SHP77 (cell line): ENCODE measurements around the gene LHX3.

Experiments used
- DNase-seq, 2 experiments: peaks; one replicate each; lab custom pipeline; 2025; lab: John Stamatoyannopoulos, UW

Gene LHX3

DNA sequence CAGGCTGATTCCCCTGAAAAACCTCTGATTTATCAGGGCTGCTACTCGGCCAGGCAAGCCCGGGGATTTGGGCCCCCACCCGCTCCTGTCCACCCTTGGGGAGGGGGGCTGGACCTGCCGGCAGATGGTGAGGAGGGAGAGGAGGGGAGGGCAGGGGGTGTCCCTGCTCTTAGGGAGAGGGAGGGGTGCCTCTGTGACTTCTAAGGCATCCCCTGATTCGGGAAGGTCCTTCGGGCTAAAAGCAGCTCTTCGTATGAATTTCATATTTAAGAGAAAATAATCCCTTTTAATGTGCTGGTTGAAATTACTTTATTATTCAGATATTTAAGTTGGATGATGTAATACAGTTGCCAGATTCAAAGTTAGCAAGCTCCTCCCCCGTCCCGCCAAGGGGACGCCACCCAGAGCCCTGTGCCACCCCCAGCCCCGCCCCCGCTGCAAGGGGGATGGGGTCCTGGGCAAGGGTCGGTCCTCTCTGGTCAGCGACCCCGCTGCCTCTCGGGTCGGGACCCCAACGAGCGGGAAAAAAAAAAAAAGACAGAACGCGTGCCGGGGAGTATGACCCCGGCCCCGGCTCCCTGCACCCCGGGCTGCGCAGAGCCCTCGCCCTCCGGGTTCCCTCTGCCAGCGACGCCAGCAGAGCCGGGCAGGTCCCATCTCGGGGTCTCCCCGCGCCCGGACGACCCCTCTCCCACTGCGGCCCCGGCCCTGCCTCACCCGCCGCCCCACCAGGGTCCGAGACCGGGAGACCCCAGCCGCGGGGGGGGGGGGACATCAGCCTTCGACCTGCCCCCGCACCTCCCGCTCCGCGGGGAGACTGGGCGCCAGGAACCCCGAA, 12.4 kb downstream of the LHX3 start:
- DNase-seq, result no peak

DNA sequence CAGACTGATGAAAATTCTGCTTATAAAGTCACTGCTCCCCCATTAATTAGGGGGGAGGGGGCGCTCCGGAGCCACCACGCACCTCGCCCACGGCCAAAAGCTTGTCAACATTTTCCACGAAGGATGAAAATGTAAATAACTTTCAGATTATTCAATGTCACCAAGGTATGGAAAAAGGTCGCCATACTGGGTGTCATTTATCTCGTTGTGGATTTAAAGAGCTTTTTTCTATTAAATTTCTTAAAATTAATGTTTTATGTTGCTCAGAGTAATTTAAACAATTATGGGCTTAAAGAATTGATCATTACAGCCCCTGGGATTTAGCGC, 13.0 kb downstream of the LHX3 start:
- DNase-seq, result no peak

DNA sequence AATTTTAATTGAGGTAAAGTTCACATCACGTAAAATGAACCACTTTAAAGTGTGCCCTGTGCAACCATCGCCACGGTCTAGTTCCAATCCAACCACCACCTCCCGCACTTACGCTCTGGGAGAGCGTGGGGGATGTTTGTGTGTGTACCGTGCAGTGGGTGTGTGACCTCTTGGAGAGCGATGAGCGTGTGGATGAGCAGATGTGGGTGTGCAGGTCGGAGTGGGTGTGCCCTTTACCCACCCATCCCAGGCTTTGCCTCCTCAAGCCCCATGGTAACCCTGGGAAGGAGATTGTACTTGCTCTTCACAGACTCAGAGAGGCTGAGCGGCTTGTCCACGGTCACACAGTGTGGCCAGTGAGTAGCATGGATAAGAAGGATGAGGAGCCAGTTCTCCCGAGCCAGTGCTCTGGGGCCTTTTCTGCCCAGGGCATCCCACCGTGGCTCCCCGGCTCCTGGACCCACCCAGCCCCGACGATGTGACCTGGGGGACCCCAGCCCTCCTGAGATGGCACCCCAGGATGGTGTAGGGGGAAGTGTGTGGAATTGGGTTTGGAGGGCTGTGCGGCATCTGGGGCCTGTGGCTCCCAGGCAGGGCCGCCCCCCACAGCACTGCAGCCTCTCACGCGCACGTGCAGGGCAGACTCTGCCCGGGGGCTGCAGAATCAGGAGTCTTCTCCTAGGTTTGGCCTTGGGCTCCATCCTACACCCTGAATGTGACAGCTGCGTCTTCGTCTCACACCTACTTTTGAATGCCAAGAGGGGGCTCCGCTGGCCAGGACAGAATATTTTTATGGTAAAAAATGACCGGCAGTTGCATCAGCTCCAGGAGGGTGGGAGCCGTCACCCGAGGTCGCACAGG, 13.6 kb downstream of the LHX3 start:
- DNase-seq, result no peak

DNA sequence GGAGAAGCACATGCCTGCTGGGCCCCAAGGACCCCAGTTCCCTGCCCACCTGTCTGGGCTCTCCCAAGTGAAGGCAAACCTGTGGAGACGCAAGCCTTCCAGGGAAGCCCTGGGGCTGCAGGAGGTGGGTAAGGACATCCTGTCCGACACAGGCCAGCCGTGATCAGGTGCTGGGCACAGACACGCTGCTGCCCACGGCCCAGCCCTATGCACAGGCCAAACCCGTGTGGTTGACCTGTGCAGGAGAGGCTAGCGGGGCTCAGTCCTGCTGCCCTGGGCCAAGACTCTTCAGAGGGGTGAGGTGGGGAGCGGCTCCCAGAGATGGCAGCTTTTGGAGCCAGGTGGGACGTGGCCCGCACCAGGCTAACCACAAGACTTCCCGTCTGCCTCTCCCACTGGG, 14.3 kb downstream of the LHX3 start:
- DNase-seq, result no peak

DNA sequence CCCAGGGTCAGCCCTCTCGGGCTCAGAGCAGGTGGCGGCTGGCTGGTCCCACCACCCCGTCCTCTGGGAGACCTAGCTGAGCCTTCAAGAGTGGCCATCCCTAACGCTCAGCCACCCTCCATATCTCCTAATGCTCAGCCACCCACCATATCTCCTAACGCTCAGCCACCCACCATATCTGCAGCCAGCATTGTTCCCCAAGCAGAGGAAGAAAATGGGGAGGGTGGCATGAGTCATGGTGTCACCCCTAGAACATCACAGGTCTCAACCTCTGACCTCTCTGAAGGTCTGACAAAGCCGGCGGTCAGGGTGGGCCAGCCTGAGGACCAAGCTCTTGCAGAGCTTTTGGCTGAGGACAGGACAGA, 14.7 kb downstream of the LHX3 start:
- no peak for DNase-seq

DNA sequence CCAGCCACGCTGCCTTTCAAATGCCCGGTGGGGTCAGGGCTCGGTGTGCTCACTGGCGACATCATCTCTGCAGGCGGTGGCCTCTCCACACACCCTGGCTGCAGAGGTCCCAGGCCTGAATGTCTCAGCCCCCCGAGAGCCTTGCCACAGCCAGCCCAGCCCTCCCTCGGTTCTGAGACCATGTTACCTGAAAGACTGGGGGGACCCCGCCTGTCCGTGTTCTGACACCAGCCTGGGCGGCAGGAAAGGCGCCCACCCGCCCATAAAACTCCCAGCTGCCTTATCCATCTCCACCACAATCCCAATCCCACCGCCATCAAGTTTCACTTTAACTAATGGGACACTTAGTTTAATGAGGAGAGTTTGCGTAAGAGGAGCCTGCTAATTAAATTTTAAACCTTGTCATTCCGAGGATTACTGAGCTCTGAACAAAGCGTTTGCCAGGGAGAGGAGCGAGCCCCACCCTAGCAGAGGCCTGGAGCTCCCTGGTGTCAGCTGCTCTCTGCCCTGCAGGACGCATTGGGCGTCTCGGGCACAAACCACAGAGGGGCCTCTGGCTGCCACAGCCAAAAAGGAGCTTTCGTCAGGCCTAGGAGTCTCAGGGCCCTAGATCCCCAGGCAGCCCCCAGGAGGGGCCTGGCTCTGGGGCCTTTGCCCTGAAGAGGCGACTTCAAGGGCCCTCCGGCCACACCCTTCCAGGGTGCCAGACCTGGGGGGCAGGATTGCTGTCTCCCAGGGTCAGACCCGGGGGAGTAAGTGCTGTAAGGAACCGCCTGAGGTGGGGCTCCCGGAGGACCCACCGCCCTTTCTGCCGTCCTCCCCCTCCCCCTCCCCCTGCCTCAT, 15.3 kb downstream of the LHX3 start:
- no peak for DNase-seq

DNA sequence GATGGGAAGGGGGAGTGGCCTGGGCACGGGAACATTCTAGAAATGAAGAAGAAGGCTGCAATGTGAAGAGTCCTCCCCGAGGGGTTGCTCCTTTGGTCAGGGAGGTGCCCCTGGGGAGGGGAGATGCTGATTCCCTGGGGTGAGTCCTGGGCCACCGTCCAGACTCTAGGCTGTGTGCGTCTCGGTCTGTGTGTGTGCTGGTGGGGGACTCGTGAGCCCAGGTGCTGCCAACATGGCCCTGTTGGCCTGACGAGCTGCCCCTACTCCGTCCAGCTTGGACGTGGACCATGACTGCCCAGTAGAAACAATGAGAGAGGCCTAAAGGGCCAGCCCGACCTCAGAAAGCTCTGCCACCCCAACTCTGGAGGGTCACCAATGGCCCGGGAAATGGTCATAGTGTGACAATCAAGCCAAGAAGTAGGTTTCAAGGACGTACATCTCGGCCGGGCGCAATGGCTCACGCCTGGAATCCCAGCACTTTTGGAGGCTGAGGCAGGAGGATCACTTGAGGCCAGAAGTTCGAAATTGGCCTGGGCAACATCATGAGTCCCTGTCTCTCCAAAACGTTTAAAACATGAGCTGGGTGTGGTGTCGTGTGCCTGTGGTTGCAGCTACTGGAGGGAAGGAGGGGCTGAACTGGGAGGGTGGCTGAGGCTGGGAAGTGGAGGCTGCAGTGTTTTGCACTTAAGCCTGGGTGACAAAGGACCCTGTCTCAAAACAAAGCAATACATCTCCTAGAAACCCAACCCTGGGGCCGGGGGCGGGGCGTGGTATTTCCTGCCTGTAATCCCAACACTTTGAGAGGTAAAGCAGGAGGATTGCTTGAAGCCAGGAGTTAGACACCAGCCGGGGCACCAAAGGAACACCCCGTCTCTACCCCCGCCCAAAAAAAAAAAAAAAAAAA, 17.0 kb downstream of the LHX3 start:
- DNase-seq, result no peak

DNA sequence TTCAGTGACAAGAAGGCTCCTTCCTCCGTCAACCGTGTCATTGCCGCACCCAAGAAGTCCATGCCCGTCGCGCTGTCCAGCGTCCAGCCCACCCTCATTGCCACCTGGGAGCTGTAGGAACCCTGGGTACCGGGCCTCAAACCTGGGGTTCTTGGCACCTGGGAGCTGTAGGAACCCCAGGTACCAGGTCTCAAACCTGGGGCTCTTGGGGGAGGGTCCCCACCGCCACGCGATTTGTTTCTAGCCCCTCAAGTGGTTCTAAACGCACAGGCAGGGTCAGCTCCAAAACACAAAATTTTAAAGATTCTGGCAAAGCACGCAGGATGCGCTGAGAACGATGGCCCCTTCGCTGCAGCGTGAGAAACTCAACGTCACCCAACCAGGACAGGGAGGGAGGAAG, 17.7 kb downstream of the LHX3 start:
- DNase-seq, result no peak

DNA sequence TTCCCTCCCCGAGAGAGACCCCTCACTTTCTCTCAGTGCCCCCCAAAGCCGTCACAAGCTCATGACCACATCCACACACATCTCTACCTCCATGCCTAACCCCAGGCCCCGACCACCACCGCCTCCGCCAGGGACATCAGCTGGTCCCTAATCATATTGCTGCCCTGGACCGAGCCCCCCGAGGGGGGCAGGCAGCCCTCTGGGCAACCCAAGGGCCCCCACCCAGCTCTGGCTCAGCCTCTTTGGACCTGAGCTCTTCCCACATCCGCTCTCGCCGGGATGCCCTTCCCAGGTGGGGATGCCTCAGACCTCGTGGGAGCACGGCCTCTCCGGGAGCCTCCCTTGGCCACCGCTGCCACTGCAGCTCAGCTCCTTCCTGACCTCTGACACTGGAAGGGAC, 18.5 kb downstream of the LHX3 start:
- no peak for DNase-seq

DNA sequence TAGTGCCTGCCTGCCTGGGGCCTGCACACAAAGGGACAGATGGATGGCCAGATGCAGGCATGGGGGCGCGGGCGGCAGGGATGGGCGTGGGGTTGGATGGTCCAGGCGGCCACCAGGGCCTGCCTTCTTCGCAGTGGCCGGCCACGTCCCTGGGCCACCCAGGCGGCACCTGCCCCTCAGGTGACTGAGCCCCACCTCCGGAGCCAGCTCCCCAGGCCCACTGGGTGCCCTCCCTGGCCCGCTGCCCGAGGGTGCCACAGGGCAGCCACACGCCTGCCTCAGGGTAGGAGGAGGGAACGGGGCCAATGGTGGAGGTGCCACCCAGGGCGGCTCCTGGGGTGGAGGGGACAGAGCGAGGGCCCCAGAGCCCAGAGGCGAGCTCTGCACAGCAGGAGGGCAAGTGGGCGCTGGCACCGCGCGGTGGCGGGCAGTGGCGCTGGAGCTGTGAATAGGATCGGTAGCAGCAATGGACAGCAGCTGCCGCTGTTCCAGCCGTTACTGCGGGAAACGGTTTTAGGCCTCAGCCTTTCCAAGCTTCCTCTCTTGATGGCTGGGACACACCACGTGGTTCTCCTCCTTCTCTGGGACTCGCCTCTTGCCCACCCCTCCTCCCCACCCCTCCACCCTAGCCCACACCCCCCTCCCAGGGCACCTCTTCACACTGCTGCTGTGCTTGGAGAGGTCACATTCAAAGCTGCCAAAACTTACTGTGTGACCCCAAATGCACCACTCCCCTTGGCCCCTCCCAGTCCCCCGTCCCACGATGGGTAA, 19.1 kb downstream of the LHX3 start:
- DNase-seq, result peak in 1 of 2 experiments; percentile 22

DNA sequence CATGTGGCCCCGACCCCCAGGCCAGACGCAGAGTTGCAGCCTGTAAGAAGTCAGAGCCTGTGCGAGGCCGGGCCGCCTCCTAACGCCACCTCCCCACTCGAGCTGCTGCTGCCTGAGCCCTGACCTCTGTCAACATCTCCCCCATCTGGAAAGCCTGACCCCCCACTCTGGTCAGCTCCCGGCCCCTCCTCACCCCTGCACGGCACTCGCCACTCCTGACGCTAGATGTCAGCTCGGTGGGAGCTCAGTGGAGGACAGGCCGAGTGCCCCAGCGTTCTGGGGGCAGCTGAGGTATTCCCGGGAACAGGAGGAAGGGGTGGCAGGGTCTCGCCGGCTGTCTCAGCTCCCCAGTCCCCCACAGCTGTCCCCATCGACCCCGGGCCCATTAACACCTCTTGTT, 19.9 kb downstream of the LHX3 start:
- no peak for DNase-seq

DNA sequence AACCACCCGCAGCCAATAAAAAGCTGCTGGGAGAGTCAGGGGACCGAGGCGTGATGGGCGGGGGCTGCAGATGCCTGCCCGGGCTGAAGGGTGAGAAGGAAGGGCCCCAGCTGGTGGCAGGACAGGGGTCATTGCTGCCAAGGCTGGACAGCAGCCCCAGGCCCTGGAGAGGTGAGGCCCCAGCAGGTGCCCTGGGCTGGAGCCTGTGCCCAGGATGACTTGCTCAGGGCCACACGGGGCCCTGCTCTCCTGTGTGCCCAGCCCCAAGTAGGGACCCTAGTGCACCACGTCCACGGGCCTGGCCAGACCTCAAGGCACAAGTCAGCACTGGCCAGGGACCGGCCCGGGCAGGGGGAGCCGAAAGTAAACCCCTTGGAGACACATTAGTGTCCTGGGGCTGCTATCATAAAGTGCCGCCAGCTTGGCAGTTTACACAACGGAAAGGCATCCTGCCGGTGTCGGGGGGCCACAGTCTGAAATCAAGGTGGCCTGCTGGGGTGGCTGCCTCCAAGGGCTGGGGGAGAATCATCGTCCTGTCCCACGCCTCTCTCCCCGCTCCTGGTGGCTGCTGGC, 22.0 kb downstream of the LHX3 start:
- DNase-seq, result no peak

DNA sequence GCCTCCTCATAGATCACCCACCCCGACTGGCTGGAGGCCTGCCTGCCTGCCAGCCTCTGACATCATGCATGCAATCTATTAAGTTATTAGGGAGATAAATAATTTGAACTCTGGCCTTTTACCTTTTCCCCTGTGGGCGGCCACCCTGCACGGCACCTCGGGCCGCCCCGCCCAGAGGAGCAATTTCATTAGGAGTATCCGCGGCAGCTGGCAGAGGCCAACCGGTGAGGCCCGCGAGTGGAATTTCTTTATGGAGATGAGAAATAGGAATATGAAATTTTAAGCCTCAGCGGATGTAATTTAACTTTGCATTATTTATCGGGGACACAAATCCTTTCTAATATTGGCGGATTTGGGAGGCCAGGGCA, 22.5 kb downstream of the LHX3 start:
- no peak for DNase-seq

DNA sequence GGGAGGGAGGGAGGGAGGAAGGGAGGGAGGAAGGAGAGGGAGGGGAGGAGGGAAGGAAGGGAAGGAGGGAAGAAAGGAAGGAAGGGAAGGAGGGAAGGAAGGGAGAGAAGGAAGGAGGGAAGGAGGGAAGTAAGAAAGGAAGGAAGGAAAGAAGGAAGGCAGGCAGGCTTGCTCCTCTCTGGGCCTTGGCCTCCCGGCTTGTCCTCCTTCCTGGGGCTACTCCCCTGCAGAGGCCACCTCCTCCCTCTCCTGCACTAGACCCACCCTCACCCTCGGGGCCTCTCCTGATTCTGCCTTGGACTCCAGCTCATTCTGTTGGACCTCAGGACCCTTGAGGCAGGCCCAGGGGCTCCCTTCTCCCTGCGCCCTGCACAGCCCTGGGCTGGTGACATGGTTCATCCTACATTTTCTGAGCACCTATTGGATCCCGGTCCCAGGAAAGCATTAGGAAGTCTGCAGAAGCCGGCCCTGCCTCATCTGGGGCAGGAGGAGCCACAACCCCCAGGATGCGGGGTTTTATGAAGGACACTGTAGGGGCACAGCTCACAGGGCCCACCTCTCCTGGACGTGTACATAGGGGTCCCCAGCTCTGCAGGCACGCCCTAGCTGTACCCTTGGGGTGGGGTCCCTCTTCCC, 23.0 kb downstream of the LHX3 start:
- DNase-seq, result no peak

DNA sequence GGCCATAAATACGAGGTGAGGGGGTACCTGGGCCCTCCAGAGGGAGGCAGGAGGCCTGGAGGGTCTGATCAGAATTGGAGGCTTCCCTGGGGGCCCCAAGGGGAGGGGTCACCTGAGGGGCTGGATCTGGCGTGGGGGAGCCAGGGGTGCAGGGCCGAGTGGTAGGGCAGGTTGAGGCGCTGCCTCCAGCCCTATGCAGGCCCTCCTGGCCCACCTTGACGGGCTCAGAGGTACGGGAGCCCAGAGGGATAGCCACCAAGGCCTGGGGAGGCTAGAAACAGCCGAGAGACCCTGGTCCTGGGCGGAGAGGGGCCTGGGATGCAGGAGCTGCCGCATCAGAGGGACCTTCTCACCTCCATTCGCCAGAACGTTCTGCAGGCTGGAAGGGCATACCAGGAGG, 24.3 kb downstream of the LHX3 start:
- no peak for DNase-seq

DNA sequence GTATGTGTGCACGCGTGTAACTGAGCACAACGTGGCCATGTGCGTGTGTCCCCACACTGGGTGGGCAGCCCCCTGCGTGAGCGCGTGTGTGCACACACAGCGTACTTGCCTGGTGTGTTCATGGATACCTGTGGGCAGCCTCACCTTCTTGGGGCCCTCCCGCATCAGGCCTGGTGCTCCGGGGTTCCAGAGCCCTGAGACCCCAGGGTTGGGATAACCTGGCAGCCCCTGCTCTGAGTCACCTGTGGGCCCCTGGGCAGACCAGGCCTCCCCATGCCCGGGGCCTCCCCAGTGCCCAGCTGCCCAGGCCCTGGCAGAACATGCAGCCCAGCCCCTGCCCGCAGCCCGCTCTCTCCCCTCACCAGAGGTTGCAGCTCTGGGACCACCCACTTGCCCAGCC, 25.2 kb downstream of the LHX3 start:
- no peak for DNase-seq

DNA sequence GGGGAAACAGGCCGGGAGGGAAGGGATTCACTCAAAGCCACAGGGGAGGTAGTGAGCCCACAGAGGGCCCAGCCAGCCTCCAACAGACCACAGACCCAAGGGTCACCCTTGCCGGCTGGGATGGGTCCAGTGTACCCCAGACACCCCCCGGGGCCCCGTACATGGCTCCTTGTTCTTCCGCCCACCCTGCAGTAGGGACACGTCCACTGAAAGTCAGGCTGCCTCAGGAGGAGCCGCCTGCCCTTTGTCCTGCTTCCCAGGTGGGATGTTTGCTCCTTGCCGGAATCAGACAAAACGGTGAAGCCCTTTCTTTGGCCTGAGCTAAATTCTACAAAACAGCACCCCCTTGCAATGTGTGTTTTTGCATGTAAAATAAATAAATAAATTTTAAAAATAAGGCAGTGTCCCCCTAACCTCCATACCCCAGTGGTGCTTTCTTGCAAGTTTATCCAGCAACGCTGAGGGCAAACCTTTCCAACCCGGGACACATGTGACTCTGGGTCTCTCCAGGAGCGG, 25.8 kb downstream of the LHX3 start:
- DNase-seq, result no peak

DNA sequence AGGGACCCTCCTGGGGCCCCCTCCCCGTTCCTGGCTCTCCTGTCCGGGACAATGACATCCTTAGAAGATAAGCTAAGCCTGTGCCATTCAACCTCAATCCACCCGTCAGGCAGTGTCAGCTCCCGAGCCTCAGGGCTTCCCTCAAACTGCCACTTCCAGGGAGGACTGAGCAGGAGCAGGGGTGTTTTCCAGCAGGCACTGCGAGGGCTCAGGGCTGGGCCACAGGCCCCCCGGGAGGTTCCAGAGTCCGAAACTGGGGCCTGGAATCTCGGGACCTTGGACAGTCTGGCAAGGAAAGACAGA, 26.2 kb downstream of the LHX3 start:
- DNase-seq, result no peak

DNA sequence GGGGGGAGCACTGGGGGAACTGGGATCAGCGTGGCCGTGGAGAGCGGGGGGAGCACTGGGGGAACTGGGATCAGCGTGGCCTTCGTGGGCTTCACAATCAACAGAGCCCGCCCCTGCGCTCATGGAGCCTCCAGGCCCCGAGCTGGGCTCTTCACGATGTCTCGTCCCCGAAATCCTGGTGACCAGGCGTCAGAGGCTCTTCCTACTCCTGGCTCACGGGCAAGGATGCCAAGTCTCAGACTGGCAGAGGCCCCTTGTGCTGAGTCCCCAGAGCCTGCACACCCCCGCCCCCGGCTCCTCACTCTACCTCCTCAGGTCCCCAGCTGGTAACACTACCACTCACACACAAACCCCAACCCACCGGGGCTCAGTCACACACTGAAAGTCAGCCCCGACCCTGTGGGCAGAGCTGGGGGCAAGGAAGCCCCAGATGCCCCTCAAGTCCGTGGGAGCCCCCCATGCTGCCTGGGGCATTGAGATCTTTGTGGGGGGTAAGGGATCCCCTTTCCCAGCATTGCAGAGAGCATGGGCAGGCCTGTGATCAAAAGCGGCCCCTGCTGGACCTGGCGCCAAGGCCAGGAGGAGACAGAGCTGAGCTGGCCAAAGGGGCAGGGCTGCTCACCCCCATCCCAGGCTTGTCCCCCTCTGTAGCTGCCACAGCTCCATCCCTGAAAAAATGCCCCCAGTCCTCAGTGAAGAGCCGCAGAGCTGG, 26.7 kb downstream of the LHX3 start:
- DNase-seq, result no peak
